HCT116 (cell line): ENCODE data around the gene CNTN2. TPM values are rescaled to one million over a fixed set of nuclear protein-coding genes. Genes with fewer than 3 reads are reported as not detected.

Source experiments
- ATAC-seq: fragments of 200-7000 bp; cut with Tn5 transposase; 2 replicates; pipeline ENCODE4 v1.9.1; 2020; ENCODE audit warnings: mild to moderate bottlenecking, moderate library complexity
- BruUV-seq: library from RNA; stranded (reverse); fragments of 400-500 nt; replicated peaks from 2 replicates; lab custom pipeline; 2021; lab: Mats Ljungman, UMichigan
- CTCF ChIA-PET: fragments of 300-600 bp; sonication (Branson Sonifier 250); formaldehyde crosslinking; loops from one replicate; lab custom pipeline; 2021; ENCODE audit warnings: antibody characterized with exemption; lab: Charles Lee
- POLR2A ChIA-PET: fragments of 300-600, 350-600 bp; sonication (Branson Sonifier 250); formaldehyde crosslinking; loops from one replicate; lab custom pipeline; 2021; ENCODE audit warnings: antibody characterized with exemption; lab: Charles Lee
- RAD21 ChIA-PET, 2 experiments: fragments of 300-600 bp; sonication (Branson Sonifier 250); formaldehyde crosslinking; loops; one replicate each; lab custom pipeline; 2023; ENCODE audit warnings: low total read pairs in 2 of 2; ENCODE audit not compliant: uncharacterized antibody in 2 of 2, unreplicated experiment in 2 of 2, low non-redundant PET in 1 of 2; lab: Charles Lee
- DNase-seq: peaks from one replicate; pipeline ENCODE4 v3.0.0-alpha.2; 2010; ENCODE audit warnings: low read depth, low spot score
- H2AFZ ChIP-seq: fragments of 200-600 bp; shearing (Covaris generic), sonication (generic); 2 replicates; pipeline ENCODE4 v1.6.1; 2017; ENCODE audit warnings: low read depth, mixed run types, mixed read lengths, antibody characterized with exemption, low read length; ENCODE audit not compliant: poor library complexity, severe bottlenecking
- H3K27ac ChIP-seq: 2 replicates; pipeline ENCODE4 v1.5.1; 2012; ENCODE audit warnings: low read depth, low read length
- H3K27me3 ChIP-seq: fragments of 200-600 bp; sonication (generic); 2 replicates; pipeline ENCODE4 v1.6.1; 2016; ENCODE audit warnings: mixed run types, low read length, mixed read lengths; ENCODE audit not compliant: insufficient read depth
- H3K36me3 ChIP-seq, 2 experiments: fragments of 200-500 bp in 1 of 2; fragments of 200-600 bp in 1 of 2; sonication (Bioruptor generic) in 1 of 2; sonication (generic) in 1 of 2; 2 replicates each; pipeline versions ENCODE4 v1.5.1 to v1.6.1; 2014 to 2016; ENCODE audit warnings: low read length in 2 of 2, inconsistent platforms in 1 of 2, mixed read lengths in 1 of 2, mixed run types in 1 of 2; ENCODE audit not compliant: insufficient read depth in 2 of 2, control insufficient read depth in 1 of 2
- H3K4me1 ChIP-seq, 2 experiments: fragments of 200-600 bp in 1 of 2; sonication (generic) in 1 of 2; 2 replicates each; pipeline versions ENCODE4 v1.5.1 to v1.6.1; 2012 to 2017; ENCODE audit warnings: low read length in 2 of 2, inconsistent platforms in 1 of 2, mild to moderate bottlenecking in 1 of 2, mixed read lengths in 1 of 2, mixed run types in 1 of 2, moderate library complexity in 1 of 2; ENCODE audit not compliant: insufficient read depth in 2 of 2, control insufficient read depth in 1 of 2
- H3K4me2 ChIP-seq: fragments of 200-600 bp; sonication (generic); 2 replicates; pipeline ENCODE4 v1.6.1; 2017; ENCODE audit warnings: mixed run types, low read length, mixed read lengths
- H3K4me3 ChIP-seq, 2 experiments: fragments of 200-600 bp in 1 of 2; sonication (generic) in 1 of 2; replicated peaks in 1 of 2; 2 replicates each; pipeline ENCODE4 v1.5.1; 2011 to 2016; ENCODE audit warnings: low read length in 2 of 2, control low read depth in 1 of 2, low read depth in 1 of 2, mild to moderate bottlenecking in 1 of 2, mixed read lengths in 1 of 2, mixed run types in 1 of 2
- H3K79me2 ChIP-seq: fragments of 200-600 bp; sonication (generic); 2 replicates; pipeline ENCODE4 v1.6.1; 2017; ENCODE audit warnings: mild to moderate bottlenecking, mixed run types, low read length, moderate library complexity, mixed read lengths; ENCODE audit not compliant: insufficient read depth
- H3K9ac ChIP-seq: fragments of 200-600 bp; sonication (generic); 2 replicates; pipeline ENCODE4 v1.6.1; 2016; ENCODE audit warnings: low read length, mixed read lengths
- H3K9me2 ChIP-seq: fragments of 200-600 bp; sonication (generic), shearing (Covaris generic); 2 replicates; pipeline ENCODE4 v1.6.1; 2017; ENCODE audit warnings: mixed run types, mild to moderate bottlenecking, moderate library complexity; ENCODE audit not compliant: insufficient read depth
- H3K9me3 ChIP-seq, 2 experiments: fragments of 200-500 bp in 1 of 2; fragments of 200-600 bp in 1 of 2; sonication (Bioruptor generic) in 1 of 2; sonication (generic) in 1 of 2; 2 replicates each; pipeline ENCODE4 v1.6.1; 2014 to 2017; ENCODE audit warnings: low read length in 2 of 2, mixed read lengths in 2 of 2, inconsistent platforms in 1 of 2, low read depth in 1 of 2, mild to moderate bottlenecking in 1 of 2, mixed run types in 1 of 2, moderate library complexity in 1 of 2; ENCODE audit not compliant: control insufficient read depth in 1 of 2, insufficient read depth in 1 of 2
- H4K20me1 ChIP-seq: fragments of 200-600 bp; sonication (generic), shearing (Covaris generic); 2 replicates; pipeline ENCODE4 v1.6.1; 2017; ENCODE audit warnings: mixed run types, mild to moderate bottlenecking, moderate library complexity; ENCODE audit not compliant: insufficient read depth
- CBX3 ChIP-seq: IDR thresholded peaks from 2 replicates; pipeline ENCODE4 v1.6.1; 2012; ENCODE audit warnings: low read depth
- CEBPB ChIP-seq: IDR thresholded peaks from 2 replicates; pipeline ENCODE4 v1.6.1; 2012; ENCODE audit warnings: low read depth
- CTCF ChIP-seq, 3 experiments: fragments of 200-600 bp in 1 of 3; sonication (generic) in 1 of 3; IDR thresholded peaks in 2 of 3; conservative IDR thresholded peaks in 1 of 3; 2 replicates each; pipeline ENCODE4 v1.5.1; 2012 to 2017; ENCODE audit warnings: low read depth in 2 of 3, low read length in 2 of 3, antibody characterized with exemption in 1 of 3, borderline replicate concordance in 1 of 3, control low read depth in 1 of 3, mild to moderate bottlenecking in 1 of 3, mixed read lengths in 1 of 3, mixed run types in 1 of 3, moderate library complexity in 1 of 3; ENCODE audit not compliant: insufficient read depth in 1 of 3
- EZH2phosphoT487 ChIP-seq: fragments of 200-600 bp; IDR thresholded peaks from 2 replicates; pipeline ENCODE4 v1.6.1; 2018; ENCODE audit warnings: antibody characterized with exemption, borderline replicate concordance
- FOSL1 ChIP-seq: IDR thresholded peaks from 2 replicates; pipeline ENCODE4 v1.6.1; 2012; ENCODE audit warnings: low read depth
- JUND ChIP-seq: IDR thresholded peaks from 2 replicates; pipeline ENCODE4 v1.6.1; 2012
- POLR2A ChIP-seq: IDR thresholded peaks from 2 replicates; pipeline ENCODE4 v1.7.0; 2011; ENCODE audit warnings: borderline replicate concordance; ENCODE audit not compliant: insufficient read depth, insufficient read length; ENCODE audit errors: extremely low read depth
- POLR2AphosphoS5 ChIP-seq: IDR thresholded peaks from 2 replicates; pipeline ENCODE4 v1.6.1; 2011; ENCODE audit warnings: mild to moderate bottlenecking, low read depth, low read length, moderate library complexity
- REST ChIP-seq: IDR thresholded peaks from 2 replicates; pipeline ENCODE4 v1.6.1; 2012; ENCODE audit warnings: low read depth
- SP1 ChIP-seq: IDR thresholded peaks from 2 replicates; pipeline ENCODE4 v1.6.1; 2012; ENCODE audit warnings: low read depth
- YY1 ChIP-seq: IDR thresholded peaks from 2 replicates; pipeline ENCODE4 v1.6.1; 2011; ENCODE audit warnings: low read length, low read depth, moderate library complexity, mild to moderate bottlenecking; ENCODE audit not compliant: insufficient replicate concordance; ENCODE audit errors: extremely low read depth
- ZNF274 ChIP-seq: fragments of 200-500 bp; sonication (Bioruptor generic); IDR thresholded peaks from 2 replicates; pipeline ENCODE4 v1.6.1; 2014; ENCODE audit warnings: mild to moderate bottlenecking, low read depth, low read length, inconsistent platforms
- intact Hi-C: fragments of 100-400 bp; cut with micrococcal nuclease; formaldehyde crosslinking; loops from 2 replicates; pipeline ENCODE4 v1.10.0; 2022
- total RNA-seq: library from RNA; stranded (reverse); gene quantifications from one replicate; pipeline ENCODE4 v1.2.1, GENCODE V29; 2021; ENCODE audit not compliant: unreplicated experiment

CNTN2 gene
- total RNA-seq, 1 experiment from 2014 or later, result 0.15 TPM

- Histone ChIP-seq H4K20me1 (no peaks in the 10 kb centered on the region), H3K79me2 (no peaks in the 10 kb centered on the region), H3K4me1 (no peaks in the 10 kb centered on the region), H3K9me3 (no peaks in the 10 kb centered on the region), H3K4me3 (no peak overlapping the region), H3K4me2 (no peak overlapping the region), H3K27me3 (peaks cover 36% of the 10 kb centered on the region; the same call in 1 of the 2 replicates), H3K36me3 (no peaks in the 10 kb centered on the region), H2AFZ (no peak overlapping the region), H3K9me2 (no peaks in the 10 kb centered on the region), H3K27ac (no peak overlapping the region), H3K9ac (no peak overlapping the region)
- intact Hi-C loops, result no loop called here
- ChIA-PET CTCF (no interaction called here), POLR2A (no interaction called here), RAD21 (no interaction called here)
- no peak for DNase-seq
- BruUV-seq, result no TSS peak
- no peak for TF ChIP-seq FOSL1
- peak; percentile 40 for TF ChIP-seq REST
- no peak for ATAC-seq
Measured at GRCh38 chr1:205044741-205045140, 1.7 kb downstream of the CNTN2 start.

GRCh38 chr1:205045146-205045545 lies 2.1 kb downstream of the CNTN2 start:
- H3K9me2 ChIP-seq, result no peaks in the 10 kb centered on the region
- no peaks in the 10 kb centered on the region for H3K79me2 ChIP-seq
- CTCF ChIA-PET, result no interaction called here
- RAD21 ChIA-PET, result no interaction called here
- no peak overlapping the region for H3K4me3 ChIP-seq
- no peaks in the 10 kb centered on the region for H3K9me3 ChIP-seq
- no peak for DNase-seq
- no peaks in the 10 kb centered on the region for H4K20me1 ChIP-seq
- POLR2A ChIA-PET, result no interaction called here
- intact Hi-C loops, result no loop called here
- H3K4me1 ChIP-seq, result no peaks in the 10 kb centered on the region
- peaks cover 36% of the 10 kb centered on the region; the same call in 1 of the 2 replicates for H3K27me3 ChIP-seq
- no peak overlapping the region for H3K9ac ChIP-seq
- H3K4me2 ChIP-seq, result no peak overlapping the region
- H2AFZ ChIP-seq, result no peak overlapping the region
- no peaks in the 10 kb centered on the region for H3K36me3 ChIP-seq
- ATAC-seq, result no peak
- no peak overlapping the region for H3K27ac ChIP-seq
- BruUV-seq, result no TSS peak
- TF ChIP-seq CEBPB (no peak), POLR2AphosphoS5 (no peak), SP1 (no peak), CTCF (IDR thresholded peaks at IDR 0.05 in 2 of 3, conservative IDR thresholded peaks at IDR 0.05 in 1 of 3; ENCODE audit: borderline replicate concordance in 1 of 3, insufficient read depth in 1 of 3, low read depth in 2 of 3, low read length in 2 of 3) (no peak), EZH2phosphoT487 (no peak), JUND (no peak), FOSL1 (no peak), ZNF274 (no peak), POLR2A (no peak), CBX3 (no peak), YY1 (no peak)
